ENCODE results near the gene TRABD2A. TPM values are rescaled to one million over a fixed set of nuclear protein-coding genes. Genes with fewer than 3 reads are reported as not detected.
"Not testable (repeated sequence)": the region's sequence is repeated elsewhere in the genome, so short reads cannot be mapped to it uniquely, and the experiment has no call there.

TRABD2A gene
- total RNA-seq: 1 to 10 TPM in 1 of 2 donors, under 1 TPM in 1; 0.91 to 1.3 TPM
- long read RNA-seq, partial matches to known transcripts: 1 of 1 reads
- long read RNA-seq, other reads (novel, unspliced or antisense): 0 of 1 reads

GRCh38 chr2:84880645-84881521 is at the start of gene TRABD2A:
TRABD2A (minus strand) TSS chr2:84881084; CDS start chr2:84881039, 45 bp downstream.
- ATAC-seq (peak; percentile 50 to 52), DNase-seq (no peak)
- intact Hi-C loops (cut with DNase I): loop anchor here in 1 of 2 donors (5.0 kb wide), 1 partner anchor 384 kb away; no protein-coding TSS in a partner anchor

GRCh38 chr2:84927275-84927627 is 46.4 kb upstream of the TRABD2A start:
- intact Hi-C loops (cut with DNase I): loop anchor here in 1 of 2 donors (2.0 kb wide), 1 partner anchor 432 kb away; no protein-coding TSS in a partner anchor
- ATAC-seq: no peak
- no peak for DNase-seq

GRCh38 chr2:84925724-84926376 is 45.0 kb upstream of the TRABD2A start:
- ATAC-seq (peak; percentile 83 to 91), DNase-seq (peak; percentile 94)
- intact Hi-C loops (cut with DNase I): loop anchor here in 1 of 2 donors (2.0 kb wide), 1 partner anchor 431 kb away; no protein-coding TSS in a partner anchor

GRCh38 chr2:84925336-84925723 is 44.4 kb upstream of the TRABD2A start:
- ATAC-seq (no peak), DNase-seq (no peak)
- intact Hi-C loops (cut with DNase I): no loop called here

- intact Hi-C loops (cut with DNase I): no loop called here
- peak; percentile 23 to 27 for ATAC-seq
- peak; percentile 69 for DNase-seq
Observed at GRCh38 chr2:84924173-84925106, 43.6 kb upstream of the TRABD2A start.

GRCh38 chr2:84923009-84923408 is 42.1 kb upstream of the TRABD2A start:
- intact Hi-C loops (cut with DNase I): no loop called here

GRCh38 chr2:84919885-84920580 is 39.1 kb upstream of the TRABD2A start:
- intact Hi-C loops (cut with DNase I): no loop called here
- DNase-seq: peak; percentile 72
- peak; percentile 86 to 96 for ATAC-seq

More at GRCh38 chr2:84923009-84923408, 42.1 kb upstream of the TRABD2A start:
- ATAC-seq (no peak), DNase-seq (no peak)

GRCh38 chr2:84918430-84918829 is 37.5 kb upstream of the TRABD2A start:
- DNase-seq (no peak), ATAC-seq (no peak)
- intact Hi-C loops (cut with DNase I): no loop called here

GRCh38 chr2:84917821-84918220 is 36.9 kb upstream of the TRABD2A start:
- intact Hi-C loops (cut with DNase I); ATAC-seq; DNase-seq: not testable (repeated sequence)

- intact Hi-C loops (cut with DNase I); ATAC-seq; DNase-seq: not testable (repeated sequence)
Observed at GRCh38 chr2:84915675-84916074, 34.8 kb upstream of the TRABD2A start.

GRCh38 chr2:84914334-84914733 is 33.5 kb upstream of the TRABD2A start:
- intact Hi-C loops (cut with DNase I): no loop called here
- no peak for ATAC-seq
- DNase-seq: no peak

GRCh38 chr2:84912984-84913383 is 32.1 kb upstream of the TRABD2A start:
- ATAC-seq: no peak
- no peak for DNase-seq
- intact Hi-C loops (cut with DNase I): no loop called here

- ATAC-seq (no peak), DNase-seq (no peak)
- intact Hi-C loops (cut with DNase I): no loop called here
Observed at GRCh38 chr2:84911135-84911678, 30.3 kb upstream of the TRABD2A start.

GRCh38 chr2:84908948-84909713 is 28.2 kb upstream of the TRABD2A start:
- ATAC-seq (no peak), DNase-seq (no peak)
- intact Hi-C loops (cut with DNase I): no loop called here

- DNase-seq: peak; percentile 82
- intact Hi-C loops (cut with DNase I): no loop called here
- ATAC-seq: peak; percentile 32 to 61
Observed at GRCh38 chr2:84906900-84907714, 26.2 kb upstream of the TRABD2A start.

GRCh38 chr2:84906108-84906899 is 25.4 kb upstream of the TRABD2A start:
- intact Hi-C loops (cut with DNase I): no loop called here
- peak; percentile 15 to 16 for ATAC-seq
- peak; percentile 46 for DNase-seq

Measured in left cardiac atrium (tissue), 4 donors.